Mesodermal cell (in vitro differentiated cells): ENCODE results near the gene NFKBIZ. TPM values are rescaled to one million over a fixed set of nuclear protein-coding genes. Genes with fewer than 3 reads are reported as not detected.

Experiments
- H3K27ac ChIP-seq: 2 replicates; pipeline ENCODE4 v1.7.0; 2013; ENCODE audit warnings: mild to moderate bottlenecking, low read depth, low read length, moderate library complexity; ENCODE audit not compliant: severe bottlenecking
- H3K36me3 ChIP-seq: 2 replicates; pipeline ENCODE4 v1.7.1; 2013; ENCODE audit warnings: mild to moderate bottlenecking, low read length, moderate library complexity; ENCODE audit not compliant: control insufficient read depth, insufficient read depth
- H3K4me1 ChIP-seq: one replicate; pipeline ENCODE4 v1.7.1; 2013; ENCODE audit warnings: mild to moderate bottlenecking, low read length; ENCODE audit not compliant: insufficient read depth, control insufficient read depth, poor library complexity, severe bottlenecking
- H3K4me3 ChIP-seq: 2 replicates; pipeline ENCODE4 v1.7.0; 2013; ENCODE audit warnings: low read length, control low read depth, mild to moderate bottlenecking; ENCODE audit not compliant: insufficient read depth, poor library complexity, severe bottlenecking; ENCODE audit errors: extremely low read depth
- H3K9me3 ChIP-seq: 2 replicates; pipeline ENCODE4 v1.7.1; 2013; ENCODE audit warnings: mild to moderate bottlenecking, low read length, moderate library complexity; ENCODE audit not compliant: control insufficient read depth
- WGBS, 2 experiments: methylation state at CpG; one replicate each; pipeline ENCODE4 v1.1.5; 2013; ENCODE audit warnings: missing lambda C conversion rate in 2 of 2; ENCODE audit not compliant: insufficient coverage in 2 of 2; 5-methylcytosine and 5-hydroxymethylcytosine counted together
- polyA plus RNA-seq, 2 experiments: library from polyadenylated mRNA; stranded (reverse); fragments of 50-300 nt; gene quantifications; one replicate each; pipeline ENCODE4 v1.2.3, GENCODE V29; 2013

The NFKBIZ gene, protein sequence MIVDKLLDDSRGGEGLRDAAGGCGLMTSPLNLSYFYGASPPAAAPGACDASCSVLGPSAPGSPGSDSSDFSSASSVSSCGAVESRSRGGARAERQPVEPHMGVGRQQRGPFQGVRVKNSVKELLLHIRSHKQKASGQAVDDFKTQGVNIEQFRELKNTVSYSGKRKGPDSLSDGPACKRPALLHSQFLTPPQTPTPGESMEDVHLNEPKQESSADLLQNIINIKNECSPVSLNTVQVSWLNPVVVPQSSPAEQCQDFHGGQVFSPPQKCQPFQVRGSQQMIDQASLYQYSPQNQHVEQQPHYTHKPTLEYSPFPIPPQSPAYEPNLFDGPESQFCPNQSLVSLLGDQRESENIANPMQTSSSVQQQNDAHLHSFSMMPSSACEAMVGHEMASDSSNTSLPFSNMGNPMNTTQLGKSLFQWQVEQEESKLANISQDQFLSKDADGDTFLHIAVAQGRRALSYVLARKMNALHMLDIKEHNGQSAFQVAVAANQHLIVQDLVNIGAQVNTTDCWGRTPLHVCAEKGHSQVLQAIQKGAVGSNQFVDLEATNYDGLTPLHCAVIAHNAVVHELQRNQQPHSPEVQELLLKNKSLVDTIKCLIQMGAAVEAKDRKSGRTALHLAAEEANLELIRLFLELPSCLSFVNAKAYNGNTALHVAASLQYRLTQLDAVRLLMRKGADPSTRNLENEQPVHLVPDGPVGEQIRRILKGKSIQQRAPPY
- polyA plus RNA-seq (2013, experiment 1 of 2): 14.9 TPM
- 13.8 TPM for polyA plus RNA-seq (2013, experiment 2 of 2)

DNA sequence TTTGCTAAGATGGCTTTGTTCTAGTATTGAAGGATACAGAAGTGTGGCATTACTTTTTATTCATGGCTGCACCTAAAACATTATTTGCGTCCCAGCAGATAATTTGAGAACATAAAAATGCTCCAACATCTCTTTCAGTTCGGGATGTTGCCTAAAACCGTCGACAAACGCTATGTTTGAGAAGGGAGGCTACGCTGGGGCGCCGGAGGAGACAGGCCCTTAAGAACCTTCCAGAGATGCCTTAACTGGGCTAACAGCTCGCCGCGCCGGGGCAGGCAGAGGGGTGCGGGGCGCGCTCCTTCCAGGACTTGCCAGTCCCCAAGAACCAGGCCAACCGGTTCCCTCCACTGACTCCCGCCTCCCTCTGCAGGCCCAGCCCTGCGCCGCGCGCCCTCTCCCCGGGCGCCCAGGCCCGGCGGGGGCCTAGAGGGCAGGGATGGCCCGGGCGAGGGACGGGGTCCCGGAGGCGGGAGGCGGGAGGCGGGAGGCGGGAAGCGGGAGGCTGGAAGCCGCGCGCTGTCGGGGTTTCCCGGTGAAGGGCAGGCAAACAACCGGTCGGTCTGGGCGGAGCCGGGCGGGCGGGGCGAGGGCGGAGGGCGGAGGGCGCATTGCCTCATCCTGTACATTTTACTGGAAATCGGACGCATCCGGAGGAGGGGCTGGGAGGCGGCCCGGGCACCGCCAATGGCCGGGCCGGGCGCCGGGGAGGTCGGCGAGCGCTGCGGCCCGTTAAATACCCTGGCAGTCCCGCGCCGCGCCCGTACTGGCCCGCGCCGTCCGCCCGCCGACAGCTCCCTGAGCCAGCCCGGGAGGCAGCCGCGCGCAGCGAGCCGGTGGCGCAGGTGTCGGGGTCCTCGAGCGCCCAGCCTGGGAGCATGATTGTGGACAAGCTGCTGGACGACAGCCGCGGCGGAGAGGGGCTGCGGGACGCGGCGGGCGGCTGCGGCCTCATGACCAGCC is at the start of gene NFKBIZ:
TSS of gene NFKBIZ (plus strand) at position 761 of the 960 bp plus-strand sequence. CDS start at position 876, 115 bp downstream.
- Histone ChIP-seq H3K36me3 (peaks cover 24% of the 10 kb centered on the region), H3K4me3 (peak within 1 kb of the TSS; percentile 89), H3K27ac (peak within 1 kb of the TSS; percentile 86), H3K4me1 (no peaks in the 10 kb centered on the region), H3K9me3 (no peaks in the 10 kb centered on the region)
- 1 to 4% methylated on average over 45 to 79 of the region's 95 CpGs for WGBS, 2 experiments

DNA sequence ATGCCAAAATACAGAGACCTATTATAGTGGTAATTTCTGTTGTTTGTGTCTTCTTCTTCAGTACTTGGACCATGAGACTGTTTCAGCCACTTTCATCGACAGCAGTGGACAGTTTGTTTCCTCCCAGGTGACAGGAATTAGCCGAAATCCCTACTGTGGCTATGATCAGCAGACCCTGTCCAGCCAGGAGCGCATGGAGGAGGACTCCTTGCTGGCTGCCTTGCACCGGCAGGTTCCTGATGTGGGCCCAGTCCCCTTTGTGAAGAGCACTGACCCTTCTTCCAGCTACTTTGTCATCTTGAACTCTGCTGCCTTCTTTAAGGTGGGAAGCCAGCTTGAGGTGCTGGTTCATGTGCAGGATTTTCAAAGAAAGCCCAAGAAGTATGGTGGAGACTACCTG is 48.1 kb upstream of the NFKBIZ start:
- H3K4me1 ChIP-seq: peaks cover 4% of the 10 kb centered on the region
- H3K4me3 ChIP-seq: no peak overlapping the region
- H3K36me3 ChIP-seq: peaks cover 32% of the 10 kb centered on the region
- H3K9me3 ChIP-seq: no peaks in the 10 kb centered on the region
- no peak overlapping the region for H3K27ac ChIP-seq
- 82 to 86% methylated on average over 4 of the region's 4 CpGs for WGBS, 2 experiments

DNA sequence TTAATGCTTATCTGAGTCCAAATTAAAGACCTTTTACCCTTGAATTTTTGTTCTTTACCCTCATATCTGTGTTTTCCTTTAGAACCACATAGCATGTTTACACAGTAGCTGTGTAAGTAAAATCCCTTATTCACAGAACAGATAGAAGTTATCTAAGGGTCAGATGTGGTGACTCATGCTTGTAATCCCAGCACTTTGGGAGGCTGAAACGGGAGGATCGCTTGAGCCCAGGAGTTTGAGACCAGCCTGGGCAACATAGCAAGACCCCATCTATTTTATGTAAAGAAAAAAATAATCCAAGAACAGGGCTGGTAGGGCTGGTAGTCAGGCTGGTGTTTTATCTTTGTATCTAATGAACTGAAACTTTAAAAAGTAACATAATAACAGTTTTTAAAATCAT is 47.1 kb upstream of the NFKBIZ start:
- no peak overlapping the region for H3K27ac ChIP-seq
- peaks cover 27% of the 10 kb centered on the region for H3K36me3 ChIP-seq
- H3K9me3 ChIP-seq: no peaks in the 10 kb centered on the region
- H3K4me1 ChIP-seq: no peaks in the 10 kb centered on the region
- no peak overlapping the region for H3K4me3 ChIP-seq
- WGBS, 2 experiments: no CpG with 5 or more reads among the region's 2 CpGs

DNA sequence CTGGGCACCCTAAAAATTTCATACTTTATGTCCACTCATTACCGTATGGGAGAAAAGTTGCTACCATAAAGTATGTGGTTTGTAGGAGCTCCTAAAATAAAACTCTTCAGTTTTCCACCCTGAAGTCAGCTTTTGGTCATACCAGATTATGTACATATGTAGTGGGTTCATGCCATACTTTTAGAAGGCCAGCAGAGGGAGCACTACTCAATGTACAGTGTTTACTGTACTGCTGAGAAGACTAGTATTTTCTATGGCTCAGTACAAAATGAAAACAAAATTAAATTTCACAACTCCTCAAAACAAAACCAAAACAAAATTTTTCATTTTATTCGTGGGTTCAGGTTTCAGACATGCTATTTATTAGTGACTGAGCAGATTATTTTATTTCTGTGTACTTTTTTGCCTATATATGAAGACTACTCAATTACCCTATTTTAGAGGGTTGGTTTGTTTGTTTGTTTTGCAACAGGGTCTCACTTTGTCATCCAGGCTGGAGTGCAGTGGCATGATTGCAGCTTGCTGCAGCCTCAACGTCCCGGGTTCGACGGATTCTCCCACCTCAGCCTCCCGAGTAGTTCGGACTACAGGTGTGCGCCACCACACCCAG is 46.0 kb upstream of the NFKBIZ start:
- no peak overlapping the region for H3K27ac ChIP-seq
- no peaks in the 10 kb centered on the region for H3K9me3 ChIP-seq
- H3K4me1 ChIP-seq: no peaks in the 10 kb centered on the region
- H3K4me3 ChIP-seq: no peak overlapping the region
- H3K36me3 ChIP-seq: peaks cover 27% of the 10 kb centered on the region
- 76 to 82% methylated on average over 4 of the region's 9 CpGs for WGBS, 2 experiments

DNA sequence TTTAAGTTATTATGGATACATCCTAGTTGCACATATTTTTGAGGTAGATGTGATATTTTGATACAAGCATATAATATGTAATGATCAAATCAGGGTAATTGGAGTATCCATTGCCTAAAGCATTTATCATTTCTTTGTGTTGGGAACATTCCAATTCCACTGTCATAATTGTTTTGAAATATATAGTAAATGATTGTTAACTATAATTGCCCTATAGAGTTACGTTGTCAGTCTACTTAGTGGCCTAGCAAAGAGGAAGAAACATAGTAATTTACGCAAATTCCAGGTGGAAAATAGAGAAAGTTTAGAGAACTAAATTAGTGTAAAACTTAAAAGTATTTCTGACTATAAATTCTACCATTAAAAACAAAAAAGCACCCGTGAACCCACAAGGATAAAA is 45.4 kb upstream of the NFKBIZ start:
- no peak overlapping the region for H3K27ac ChIP-seq
- H3K9me3 ChIP-seq: no peaks in the 10 kb centered on the region
- H3K4me1 ChIP-seq: no peaks in the 10 kb centered on the region
- peaks cover 27% of the 10 kb centered on the region for H3K36me3 ChIP-seq
- no peak overlapping the region for H3K4me3 ChIP-seq
- WGBS, 2 experiments: no CpG with 5 or more reads among the region's 3 CpGs

DNA sequence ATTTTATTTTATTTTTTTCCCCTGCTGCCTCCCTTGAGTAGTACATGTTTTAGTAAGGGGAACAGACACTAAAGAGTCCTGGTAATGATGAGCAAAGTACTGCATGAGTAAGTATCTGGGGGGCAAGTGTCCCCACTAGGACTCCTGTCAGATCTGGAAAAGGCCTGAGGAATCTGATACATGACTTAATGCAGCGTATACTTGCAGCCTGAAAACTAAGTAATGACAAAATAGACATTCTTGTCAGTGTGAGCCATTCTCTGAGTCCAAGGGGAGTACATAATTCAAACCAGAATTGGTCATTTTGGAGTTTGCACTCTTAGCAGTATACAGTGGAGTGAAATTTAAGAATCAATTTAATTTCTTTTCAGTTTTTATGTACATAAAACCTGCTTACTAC is 42.8 kb upstream of the NFKBIZ start:
- Histone ChIP-seq H3K4me3 (no peak overlapping the region), H3K9me3 (peaks cover 5% of the 10 kb centered on the region), H3K27ac (no peak overlapping the region), H3K36me3 (peaks cover 17% of the 10 kb centered on the region), H3K4me1 (peaks cover 6% of the 10 kb centered on the region)
- 89 to 100% methylated on average over 1 of the region's 1 CpG for WGBS, 2 experiments

DNA sequence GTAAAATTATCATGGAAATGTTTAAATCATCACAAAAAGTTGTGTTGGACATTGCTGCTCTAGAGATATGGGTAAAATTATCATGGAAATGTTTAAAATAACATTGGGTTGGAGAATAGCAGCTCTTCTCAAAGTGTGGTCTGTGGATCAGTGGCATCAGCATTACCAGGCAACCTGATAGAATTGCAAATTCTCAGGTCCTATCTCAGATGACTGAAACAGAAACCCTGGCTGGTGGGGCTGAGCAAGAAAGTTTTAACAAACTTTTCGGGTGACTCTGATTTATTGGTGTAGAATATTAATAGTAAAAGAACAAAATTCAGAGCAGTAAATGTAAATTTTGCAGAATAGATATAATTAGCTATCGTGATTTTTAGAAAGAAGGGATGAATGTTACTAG is 41.4 kb upstream of the NFKBIZ start:
- Histone ChIP-seq H3K27ac (no peak overlapping the region), H3K4me3 (no peak overlapping the region), H3K9me3 (peaks cover 5% of the 10 kb centered on the region), H3K36me3 (peaks cover 13% of the 10 kb centered on the region), H3K4me1 (peaks cover 6% of the 10 kb centered on the region)
- WGBS, 2 experiments: 100% methylated on average over 2 of the region's 2 CpGs; no CpG with 5 or more reads in 1 of the 2 experiments

DNA sequence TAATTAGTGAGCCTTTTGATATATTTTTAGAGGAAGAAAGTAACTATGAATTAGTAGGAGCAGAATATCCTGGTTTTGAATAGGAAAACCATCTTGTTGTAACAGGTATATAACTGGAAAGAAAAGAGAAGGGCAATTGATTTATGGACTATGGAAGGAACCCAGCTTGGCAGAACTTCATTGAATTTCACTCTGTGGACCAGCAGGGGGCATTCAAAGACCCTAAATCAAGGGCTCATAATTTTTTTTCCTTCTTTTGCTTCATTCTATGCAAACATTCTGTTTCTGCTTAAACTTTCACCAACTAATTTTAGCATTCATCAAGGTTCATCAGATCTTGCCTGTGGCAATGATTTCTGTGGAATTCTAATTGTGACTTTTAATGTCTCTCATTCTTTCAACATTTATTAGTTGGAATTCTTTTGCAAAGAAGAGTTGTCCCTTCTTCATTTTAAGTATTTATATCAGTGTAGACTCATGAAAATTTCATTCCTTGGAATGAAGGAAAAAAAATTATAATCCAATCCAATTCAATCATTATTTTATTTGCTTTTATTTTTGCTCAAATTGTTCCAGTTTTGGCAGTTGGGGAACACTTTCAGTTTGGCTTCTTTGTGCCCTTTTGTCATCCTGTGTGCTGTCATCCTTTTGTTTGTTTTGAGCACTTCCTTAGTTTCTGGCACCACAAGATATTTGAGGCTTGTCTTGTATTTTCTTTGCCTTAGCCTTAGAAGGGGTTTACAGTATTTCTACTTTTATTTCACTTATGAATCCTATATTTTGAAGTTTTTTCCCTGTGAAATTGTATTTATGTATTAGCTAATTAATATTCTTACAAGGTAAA is 39.9 kb upstream of the NFKBIZ start:
- peaks cover 3% of the 10 kb centered on the region for H3K36me3 ChIP-seq
- H3K4me1 ChIP-seq: peaks cover 6% of the 10 kb centered on the region
- H3K9me3 ChIP-seq: peaks cover 5% of the 10 kb centered on the region
- no peak overlapping the region for H3K4me3 ChIP-seq
- H3K27ac ChIP-seq: peak overlapping the region; percentile 70

DNA sequence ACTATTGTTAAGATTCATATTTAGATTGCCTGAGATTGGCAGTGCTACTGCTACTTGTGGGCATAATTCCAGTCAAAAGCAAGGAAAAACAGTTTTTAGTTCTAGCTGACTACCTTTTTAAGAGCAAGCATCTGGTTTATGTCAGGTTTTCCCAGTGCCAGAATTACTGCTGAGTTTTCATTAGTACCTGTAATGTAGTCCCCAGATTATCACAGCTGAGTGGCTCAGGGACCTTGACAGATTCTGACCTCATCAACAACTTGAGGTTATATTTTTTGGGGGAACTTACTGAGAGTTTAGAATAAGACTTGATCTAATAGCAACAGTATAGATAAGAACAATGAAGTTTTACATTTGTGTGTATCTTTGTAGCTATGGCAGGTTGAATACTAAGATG is 39.3 kb upstream of the NFKBIZ start:
- Histone ChIP-seq H3K36me3 (no peaks in the 10 kb centered on the region), H3K4me3 (no peak overlapping the region), H3K27ac (peak overlapping the region; percentile 70), H3K4me1 (peaks cover 6% of the 10 kb centered on the region), H3K9me3 (peaks cover 5% of the 10 kb centered on the region)
